ENCODE data around the gene NDUFS8. TPM values are rescaled to one million over a fixed set of nuclear protein-coding genes. Genes with fewer than 3 reads are reported as not detected.

Gene NDUFS8
- total and polyA plus RNA-seq, 5 experiments from 2014 or later = 81.5 to 203 (median 184) TPM

DNA sequence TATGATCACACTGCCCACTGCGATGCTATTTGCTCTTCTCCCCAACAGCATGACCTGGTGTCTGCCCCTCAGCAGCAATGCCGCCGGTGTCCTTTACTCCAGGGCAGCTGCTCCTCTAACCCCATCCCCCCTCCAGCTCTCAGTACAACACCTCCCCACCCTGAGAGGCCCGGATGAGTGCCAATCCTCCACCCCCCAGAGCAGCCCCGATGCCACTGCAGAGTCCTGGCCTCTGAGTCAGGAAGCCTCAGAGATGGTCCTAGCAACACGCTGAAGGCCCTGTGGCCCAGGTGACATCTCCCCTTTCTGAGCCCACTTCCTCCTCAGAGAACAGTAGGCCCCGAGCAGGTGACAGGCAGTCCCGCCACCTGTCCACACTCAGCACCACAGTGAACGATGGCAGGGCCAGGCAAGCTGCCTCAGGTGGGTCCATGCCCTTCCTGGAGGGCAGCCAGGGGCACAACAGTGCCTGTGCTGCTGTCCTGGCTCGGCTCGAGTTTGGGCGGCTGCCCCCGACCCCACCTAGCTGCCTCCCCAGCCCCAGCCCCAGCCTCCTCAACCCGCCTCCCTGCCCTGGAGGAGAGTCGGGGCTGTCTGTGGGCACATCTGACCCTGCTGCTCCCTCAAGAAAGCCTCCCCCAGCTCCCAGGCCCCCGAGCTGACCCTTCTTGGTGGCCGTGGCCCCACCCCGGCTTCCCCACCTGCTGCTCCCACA lies 3.9 kb upstream of the NDUFS8 start:
- DNase-seq = no peak
- Mint-ChIP-seq H3K4me3 (peak overlapping the region in 1 of 10 donors; percentile 41), H3K9me3 (peaks cover 0 to 19% (median 9%) of the 10 kb centered on the region in 9 donors), H3K27me3 (no peaks in the 10 kb centered on the region), H3K4me1 (peaks cover 10 to 33% (median 19%) of the 10 kb centered on the region in 4 donors), H3K36me3 (peaks cover 6 to 16% (median 14%) of the 10 kb centered on the region in 3 donors), H3K27ac (peak overlapping the region in 2 of 10 donors; percentile 32 to 33)
- ATAC-seq = no peak
- POLR2A ChIA-PET = interaction anchor here (1.3 to 1.5 kb wide), 2 partner anchors 11 to 14 kb away, joined by 3 to 7 read pairs; no protein-coding TSS in a partner anchor

DNA sequence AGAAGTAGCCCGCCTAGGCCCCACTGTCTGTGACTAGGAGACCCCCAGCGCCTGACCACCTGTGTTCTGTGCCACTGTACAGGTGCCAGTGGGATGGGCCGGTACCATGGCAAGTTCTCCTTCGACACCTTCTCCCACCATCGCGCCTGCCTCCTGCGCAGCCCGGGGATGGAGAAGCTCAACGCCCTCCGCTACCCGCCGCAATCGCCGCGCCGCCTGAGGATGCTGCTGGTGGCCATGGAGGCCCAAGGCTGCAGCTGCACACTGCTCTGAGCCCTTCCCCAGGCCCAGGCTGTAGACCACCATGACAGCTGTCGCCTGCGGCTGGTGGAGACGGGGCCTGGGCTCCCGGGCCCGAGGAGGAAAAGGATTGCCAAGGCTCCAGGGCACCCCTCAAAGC lies 2.8 kb upstream of the NDUFS8 start:
- no peak overlapping the region for H3K27ac Mint-ChIP-seq
- DNase-seq (no peak), ATAC-seq (no peak)
- H3K27me3 Mint-ChIP-seq = no peaks in the 10 kb centered on the region
- H3K36me3 Mint-ChIP-seq = peaks cover 6 to 16% (median 14%) of the 10 kb centered on the region in 3 donors
- H3K4me3 Mint-ChIP-seq = no peak overlapping the region
- H3K9me3 Mint-ChIP-seq = peaks cover 0 to 19% (median 9%) of the 10 kb centered on the region in 9 donors
- H3K4me1 Mint-ChIP-seq = peaks cover 13 to 37% (median 25%) of the 10 kb centered on the region in 4 donors
- POLR2A ChIA-PET = interaction anchor here (1.3 to 1.5 kb wide), 2 partner anchors 10 to 12 kb away, joined by 3 to 7 read pairs; no protein-coding TSS in a partner anchor

DNA sequence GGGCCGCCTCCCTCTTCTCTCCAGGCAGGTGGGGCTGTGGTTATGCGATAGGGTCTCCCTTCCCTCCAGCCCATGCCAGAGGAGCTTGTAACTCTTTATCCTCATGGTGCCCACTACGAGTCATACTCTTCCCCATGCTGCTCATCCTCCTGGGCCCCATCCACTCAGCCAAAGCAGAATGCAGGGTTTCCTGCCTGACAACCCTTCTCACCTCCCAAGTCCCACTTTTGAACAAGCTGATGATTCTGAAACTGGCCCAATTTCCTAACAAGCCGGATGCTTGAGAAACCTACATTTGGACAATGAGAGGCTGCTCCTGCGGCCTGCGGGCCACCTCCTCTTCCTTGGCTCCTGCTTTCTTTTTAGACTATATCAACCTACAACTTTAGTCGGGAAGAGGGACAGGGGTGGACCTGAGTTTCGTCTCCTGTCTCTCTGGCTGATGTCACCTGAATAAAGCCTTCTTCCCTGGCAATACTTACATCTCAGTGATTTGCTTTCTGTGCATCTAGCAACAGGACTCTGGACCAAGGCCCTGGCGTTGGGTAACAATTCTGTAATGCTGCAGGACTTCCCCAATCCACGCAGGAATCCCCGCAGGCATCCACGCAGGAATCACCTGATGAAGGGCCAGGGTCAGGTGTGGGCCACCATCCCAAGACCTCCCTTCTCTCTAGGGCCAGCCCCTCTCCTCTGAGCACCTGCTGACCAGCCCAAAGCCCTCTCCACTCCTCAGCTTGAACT lies 1.5 kb upstream of the NDUFS8 start:
- H3K4me1 Mint-ChIP-seq = peaks cover 13 to 37% (median 29%) of the 10 kb centered on the region in 4 donors
- peak overlapping the region in 5 of 10 donors; percentile 21 to 67 (median 43) for H3K27ac Mint-ChIP-seq
- POLR2A ChIA-PET = interaction anchor here (2.8 kb wide), 1 partner anchor 11 kb away, joined by 23 read pairs; the partner anchor contains the start of gene TCIRG1
- DNase-seq (no peak), ATAC-seq (no peak)
- no peaks in the 10 kb centered on the region for H3K27me3 Mint-ChIP-seq
- peaks cover 0 to 18% (median 9%) of the 10 kb centered on the region in 9 donors for H3K9me3 Mint-ChIP-seq
- H3K36me3 Mint-ChIP-seq = peaks cover 8 to 14% (median 14%) of the 10 kb centered on the region in 3 donors
- peak overlapping the region; percentile 59 to 99 (median 95) for H3K4me3 Mint-ChIP-seq

DNA sequence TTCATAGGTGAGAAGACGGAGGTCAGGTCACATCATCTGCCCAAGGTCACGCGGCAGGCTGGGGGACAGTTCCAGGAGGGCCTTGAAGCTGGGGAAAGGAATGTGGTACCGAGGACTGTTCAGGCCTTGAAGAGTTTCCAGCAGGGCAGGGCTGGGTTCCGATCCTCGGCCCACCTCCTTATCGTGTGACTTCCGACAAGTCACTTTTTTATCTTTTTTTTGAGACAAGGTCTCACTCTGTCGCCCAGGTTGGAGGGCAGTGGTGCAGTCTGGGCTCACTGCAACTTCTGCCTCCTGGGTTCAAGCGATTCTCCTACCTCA lies 623 bp downstream of the NDUFS8 start:
- peak overlapping the region; percentile 82 to 97 (median 95) for H3K27ac Mint-ChIP-seq
- H3K4me3 Mint-ChIP-seq = peak overlapping the region; percentile 95 to 100 (median 97)
- peaks cover 13 to 37% (median 33%) of the 10 kb centered on the region in 4 donors for H3K4me1 Mint-ChIP-seq
- POLR2A ChIA-PET = interaction anchor here (0.6 to 2.8 kb wide), 3 partner anchors 9 to 65 kb away, joined by 3 to 23 read pairs (median 5); partner anchors contain the start of genes TCIRG1 and UNC93B1
- ATAC-seq = no peak
- H3K27me3 Mint-ChIP-seq = no peaks in the 10 kb centered on the region
- peaks cover 0 to 3% (median 0%) of the 10 kb centered on the region in 9 donors for H3K9me3 Mint-ChIP-seq
- peak in 1 of 10 donors; percentile 19 for DNase-seq
- peaks cover 0 to 12% (median 0%) of the 10 kb centered on the region in 3 donors for H3K36me3 Mint-ChIP-seq

DNA sequence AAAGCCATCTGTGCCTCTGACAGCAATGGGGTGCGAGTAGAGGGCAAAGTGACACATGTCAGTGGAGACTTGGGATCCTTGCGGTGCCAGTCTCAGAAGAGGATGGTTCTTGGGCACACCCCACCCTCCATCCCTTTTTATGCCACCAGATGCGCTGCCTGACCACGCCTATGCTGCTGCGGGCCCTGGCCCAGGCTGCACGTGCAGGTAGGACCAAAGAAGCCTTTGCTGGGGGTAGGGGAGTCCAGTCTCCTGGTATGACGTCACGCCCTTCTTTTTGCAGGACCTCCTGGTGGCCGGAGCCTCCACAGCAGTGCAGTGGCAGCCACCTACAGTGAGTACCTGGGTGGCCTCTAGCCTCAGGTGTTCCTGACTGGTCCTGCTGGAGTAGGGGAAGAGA lies 1.5 kb downstream of the NDUFS8 start:
- H3K36me3 Mint-ChIP-seq = peaks cover 0 to 12% (median 0%) of the 10 kb centered on the region in 3 donors
- H3K27me3 Mint-ChIP-seq = no peaks in the 10 kb centered on the region
- DNase-seq (no peak), ATAC-seq (no peak)
- peaks cover 17 to 44% (median 39%) of the 10 kb centered on the region in 4 donors for H3K4me1 Mint-ChIP-seq
- H3K27ac Mint-ChIP-seq = peak overlapping the region; percentile 66 to 97 (median 86)
- H3K4me3 Mint-ChIP-seq = peak overlapping the region; percentile 95 to 100 (median 97)
- peaks cover 0 to 1% (median 0%) of the 10 kb centered on the region in 9 donors for H3K9me3 Mint-ChIP-seq
- POLR2A ChIA-PET = interaction anchor here (0.6 to 2.8 kb wide), 3 partner anchors 8 to 29 kb away, joined by 5 to 23 read pairs (median 7); partner anchors contain the start of genes TCIRG1 and UNC93B1

DNA sequence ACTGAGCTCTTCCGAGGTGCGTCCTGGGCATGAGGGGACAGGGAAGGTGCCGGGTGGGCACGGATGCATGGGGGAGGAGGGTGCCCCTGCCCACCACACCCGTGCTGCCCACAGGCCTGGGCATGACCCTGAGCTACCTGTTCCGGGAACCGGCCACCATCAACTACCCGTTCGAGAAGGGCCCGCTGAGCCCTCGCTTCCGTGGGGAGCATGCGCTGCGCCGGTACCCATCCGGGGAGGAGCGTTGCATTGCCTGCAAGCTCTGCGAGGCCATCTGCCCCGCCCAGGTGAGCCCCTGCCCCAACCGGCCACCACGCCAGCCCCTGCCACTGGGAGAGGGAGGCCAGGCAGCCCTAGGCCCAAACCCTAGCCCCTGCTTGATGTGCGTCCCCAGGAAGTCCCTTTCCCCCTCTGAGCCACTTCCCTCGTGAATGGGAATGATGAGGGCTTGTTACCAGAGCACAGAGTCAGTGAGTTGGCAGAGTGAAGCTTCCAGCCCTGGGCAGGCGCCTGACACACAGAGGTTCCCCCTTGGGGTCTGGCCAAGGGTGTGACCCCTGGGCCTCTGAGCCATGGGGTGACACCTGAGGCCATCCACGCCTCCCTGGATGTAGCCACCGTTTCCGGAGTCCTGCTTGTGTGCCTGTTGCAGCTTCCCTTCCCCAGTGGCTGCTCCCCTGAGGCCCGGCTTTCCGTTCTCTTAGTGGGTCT lies 2.7 kb downstream of the NDUFS8 start:
- POLR2A ChIA-PET = interaction anchor here (0.5 kb wide), 1 partner anchor 62 kb away, joined by 4 read pairs; no protein-coding TSS in a partner anchor
- Mint-ChIP-seq H3K36me3 (peaks cover 0 to 12% (median 0%) of the 10 kb centered on the region in 3 donors), H3K9me3 (no peaks in the 10 kb centered on the region), H3K27me3 (no peaks in the 10 kb centered on the region), H3K27ac (peak overlapping the region in 2 of 10 donors; percentile 18 to 52), H3K4me3 (peak overlapping the region in 3 of 10 donors; percentile 7 to 41 (median 18)), H3K4me1 (peaks cover 19 to 52% (median 46%) of the 10 kb centered on the region in 4 donors)
- DNase-seq (no peak), ATAC-seq (no peak)

DNA sequence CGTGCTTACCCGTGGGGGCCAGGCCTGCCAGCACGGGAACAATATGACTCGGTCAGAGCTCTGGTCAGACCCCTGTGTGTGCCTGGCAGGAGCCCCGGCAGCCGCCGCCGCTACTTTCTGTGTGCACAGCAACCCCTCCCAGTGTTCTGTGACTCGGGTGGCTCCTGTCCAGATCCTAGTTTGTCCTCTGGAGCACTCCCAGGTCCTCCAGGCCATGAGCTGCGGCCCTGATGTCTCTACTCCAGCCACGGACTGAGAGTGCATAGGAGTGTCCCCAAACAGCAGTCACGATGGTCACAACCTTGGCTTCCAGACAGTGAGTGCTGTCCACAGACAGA lies 3.2 kb downstream of the NDUFS8 start:
- Mint-ChIP-seq H3K36me3 (peaks cover 0 to 12% (median 0%) of the 10 kb centered on the region in 3 donors), H3K27ac (peak overlapping the region in 5 of 10 donors; percentile 18 to 66 (median 33)), H3K27me3 (no peaks in the 10 kb centered on the region), H3K4me1 (peaks cover 19 to 52% (median 45%) of the 10 kb centered on the region in 4 donors), H3K9me3 (no peaks in the 10 kb centered on the region), H3K4me3 (peak overlapping the region in 4 of 10 donors; percentile 12 to 41 (median 18))
- DNase-seq (no peak), ATAC-seq (no peak)
- POLR2A ChIA-PET = no interaction called here

DNA sequence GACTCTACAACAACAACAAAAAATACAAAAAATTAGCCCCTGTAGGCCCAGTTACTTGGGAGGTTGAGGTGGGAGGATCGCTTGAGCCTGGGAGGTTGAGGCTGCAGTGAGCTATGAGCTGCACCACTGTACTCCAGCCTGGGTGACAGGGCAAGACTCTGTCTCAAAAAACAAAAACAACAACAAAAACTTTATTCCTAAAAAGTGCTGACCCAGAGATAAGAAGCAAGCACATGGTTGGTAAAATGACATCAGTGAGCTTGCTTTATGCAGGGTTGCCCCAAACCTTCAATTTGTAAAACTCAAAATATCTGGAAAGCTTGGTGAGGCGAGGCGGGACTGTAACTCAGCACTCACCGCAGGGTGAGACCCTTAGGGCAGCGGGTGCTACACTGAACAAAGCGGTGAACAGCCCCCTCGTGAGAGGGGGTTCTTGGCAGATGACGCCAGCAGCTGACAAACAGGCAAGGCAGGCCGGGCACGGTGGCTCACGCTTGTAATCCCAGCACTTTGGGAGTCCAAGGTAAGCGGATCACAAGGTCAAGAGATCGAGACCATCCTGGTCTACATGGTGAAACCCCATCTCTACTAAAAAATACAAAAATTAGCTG lies 4.9 kb downstream of the NDUFS8 start:
- Mint-ChIP-seq H3K4me1 (peaks cover 18 to 48% (median 43%) of the 10 kb centered on the region in 4 donors), H3K36me3 (peaks cover 0 to 12% (median 0%) of the 10 kb centered on the region in 3 donors), H3K27ac (peak overlapping the region in 5 of 10 donors; percentile 40 to 92 (median 52)), H3K27me3 (no peaks in the 10 kb centered on the region), H3K9me3 (no peaks in the 10 kb centered on the region), H3K4me3 (no peak overlapping the region)
- POLR2A ChIA-PET = no interaction called here
- ATAC-seq (no peak), DNase-seq (no peak)

DNA sequence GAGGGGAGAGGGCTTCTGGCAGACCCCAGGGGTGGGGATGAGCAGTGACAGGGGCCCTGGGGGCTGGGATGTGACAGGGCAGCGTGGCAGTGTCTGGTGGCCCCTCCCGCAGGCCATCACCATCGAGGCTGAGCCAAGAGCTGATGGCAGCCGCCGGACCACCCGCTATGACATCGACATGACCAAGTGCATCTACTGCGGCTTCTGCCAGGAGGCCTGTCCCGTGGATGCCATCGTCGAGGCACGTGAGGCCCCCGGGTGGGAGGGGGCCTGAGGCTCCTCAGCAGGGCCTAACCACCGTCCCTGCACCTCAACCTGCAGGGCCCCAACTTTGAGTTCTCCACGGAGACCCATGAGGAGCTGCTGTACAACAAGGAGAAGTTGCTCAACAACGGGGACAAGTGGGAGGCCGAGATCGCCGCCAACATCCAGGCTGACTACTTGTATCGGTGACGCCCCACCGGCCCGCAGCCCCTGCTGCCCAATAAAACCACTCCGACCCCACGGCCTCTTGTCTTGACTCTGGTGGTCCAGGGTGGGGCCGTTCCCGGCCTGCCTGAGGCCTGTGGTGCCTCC lies 5.7 kb downstream of the NDUFS8 start:
- peaks cover 18 to 48% (median 43%) of the 10 kb centered on the region in 4 donors for H3K4me1 Mint-ChIP-seq
- peaks cover 0 to 12% (median 0%) of the 10 kb centered on the region in 3 donors for H3K36me3 Mint-ChIP-seq
- DNase-seq (peak in 1 of 10 donors; percentile 0), ATAC-seq (no peak)
- H3K4me3 Mint-ChIP-seq = peak overlapping the region in 1 of 10 donors; percentile 60
- H3K27me3 Mint-ChIP-seq = no peaks in the 10 kb centered on the region
- H3K9me3 Mint-ChIP-seq = no peaks in the 10 kb centered on the region
- POLR2A ChIA-PET = no interaction called here
- H3K27ac Mint-ChIP-seq = peak overlapping the region in 6 of 10 donors; percentile 66 to 92 (median 90)

DNA sequence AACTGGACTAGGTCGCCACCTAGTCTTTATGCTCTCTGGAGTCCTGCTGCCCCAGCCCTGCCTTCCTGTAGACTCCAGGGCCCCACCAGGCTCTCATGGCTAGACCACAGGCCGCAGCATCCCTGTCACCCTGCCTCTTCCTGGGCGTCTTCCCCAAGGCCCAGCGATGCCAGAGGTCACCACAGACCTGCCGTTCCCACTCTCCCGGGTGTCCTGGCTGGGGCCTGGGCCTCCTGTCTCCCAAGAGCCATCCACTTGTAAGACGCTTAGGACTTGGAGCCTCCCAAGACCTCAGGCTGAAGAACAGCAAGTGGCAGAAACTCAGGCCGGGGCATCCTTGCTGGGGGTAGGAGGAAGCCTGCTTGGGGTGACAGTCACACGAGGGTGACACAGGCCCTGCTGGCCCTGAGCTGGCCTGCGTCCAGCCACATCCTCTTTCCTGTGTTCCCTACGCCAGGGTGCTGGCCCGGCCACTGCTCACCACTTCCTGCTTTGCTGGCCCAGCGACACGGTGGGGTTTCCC lies 6.3 kb downstream of the NDUFS8 start:
- DNase-seq (peak in 1 of 10 donors; percentile 28), ATAC-seq (no peak)
- Mint-ChIP-seq H3K36me3 (peaks cover 0 to 14% (median 0%) of the 10 kb centered on the region in 3 donors), H3K27ac (peak overlapping the region; percentile 66 to 95 (median 88)), H3K4me1 (peaks cover 15 to 45% (median 41%) of the 10 kb centered on the region in 4 donors), H3K9me3 (no peaks in the 10 kb centered on the region), H3K27me3 (no peaks in the 10 kb centered on the region), H3K4me3 (peak overlapping the region in 7 of 10 donors; percentile 20 to 62 (median 51))
- POLR2A ChIA-PET = interaction anchor here (1.2 to 2.6 kb wide), 2 partner anchors 10 to 174 kb away, joined by 3 to 8 read pairs; no protein-coding TSS in a partner anchor
